SU-DHL-6 (cell line): ENCODE results near the gene C16orf95.
"Not testable (repeated sequence)": the region's sequence is repeated elsewhere in the genome, so short reads cannot be mapped to it uniquely, and the experiment has no call there.

ENCODE experiments used
- H2AFZ ChIP-seq: fragments of 200-600 bp; sonication (generic); 2 replicates; pipeline ENCODE4 v1.6.1; 2014; ENCODE audit warnings: low read depth, mild to moderate bottlenecking, moderate library complexity, mixed read lengths, antibody characterized with exemption, low read length; ENCODE audit not compliant: severe bottlenecking
- H3F3A ChIP-seq: fragments of 200-600 bp; shearing (Covaris generic); 2 replicates; pipeline ENCODE4 v1.6.0; 2016; ENCODE audit warnings: antibody characterized with exemption, mild to moderate bottlenecking; ENCODE audit not compliant: insufficient read depth
- H3K27ac ChIP-seq: fragments of 200-600 bp; sonication (generic); 2 replicates; pipeline ENCODE4 v1.5.1; 2016; ENCODE audit warnings: low read depth, mild to moderate bottlenecking, low read length, moderate library complexity, mixed read lengths
- H3K27me3 ChIP-seq: fragments of 200-600 bp; sonication (generic), shearing (Covaris generic); 2 replicates; pipeline ENCODE4 v1.6.0; 2014; ENCODE audit warnings: mild to moderate bottlenecking, low read length
- H3K36me3 ChIP-seq: fragments of 200-600 bp; sonication (generic); 2 replicates; pipeline ENCODE4 v1.6.1; 2014; ENCODE audit warnings: mild to moderate bottlenecking, low read length, mixed read lengths
- H3K4me2 ChIP-seq: fragments of 300-600, 200-600 bp; shearing (Covaris generic), sonication (generic); 2 replicates; pipeline ENCODE4 v1.6.0; 2014; ENCODE audit warnings: low read length, low read depth, mild to moderate bottlenecking; ENCODE audit not compliant: poor library complexity, severe bottlenecking
- H3K4me3 ChIP-seq: fragments of 200-600 bp; sonication (generic); 2 replicates; pipeline ENCODE4 v1.5.1; 2014; ENCODE audit warnings: antibody characterized with exemption, low read length, mild to moderate bottlenecking, mixed read lengths; ENCODE audit not compliant: insufficient read depth, poor library complexity, severe bottlenecking
- H3K79me2 ChIP-seq: fragments of 200-600 bp; sonication (generic); 2 replicates; pipeline ENCODE4 v1.6.1; 2014; ENCODE audit warnings: mild to moderate bottlenecking, low read length, moderate library complexity; ENCODE audit not compliant: insufficient read depth
- H3K9ac ChIP-seq: fragments of 200-600 bp; sonication (generic); 2 replicates; pipeline ENCODE4 v1.7.0; 2014; ENCODE audit warnings: mild to moderate bottlenecking, low read length
- H3K9me2 ChIP-seq: fragments of 200-600 bp; sonication (generic); replicated peaks from 2 replicates; pipeline ENCODE4 v1.6.1; 2014; ENCODE audit warnings: low read length; ENCODE audit not compliant: insufficient read depth
- H3K9me3 ChIP-seq: fragments of 200-600 bp; sonication (generic); 2 replicates; pipeline ENCODE4 v1.6.1; 2014; ENCODE audit warnings: low read length, mixed read lengths; ENCODE audit not compliant: insufficient read depth
- H4K20me1 ChIP-seq: fragments of 200-600 bp; sonication (generic); 2 replicates; pipeline ENCODE4 v1.6.1; 2014; ENCODE audit warnings: low read depth, mild to moderate bottlenecking, antibody characterized with exemption, low read length, moderate library complexity, mixed read lengths
- EZH2phosphoT487 ChIP-seq: fragments of 200-600 bp; sonication (generic), shearing (Covaris generic); conservative IDR thresholded peaks from 2 replicates; pipeline ENCODE4 v1.6.1; 2018; ENCODE audit warnings: mild to moderate bottlenecking, antibody characterized with exemption, low read length, moderate library complexity, mixed read lengths
- TF ChIP-seq, protein P1 (sequence below): fragments of 200-600 bp; sonication (generic); IDR thresholded peaks from one replicate; pipeline ENCODE4 v1.5.1; 2017; ENCODE audit warnings: antibody characterized with exemption, mild to moderate bottlenecking, low read length, moderate library complexity; ENCODE audit not compliant: insufficient read depth, poor library complexity, severe bottlenecking

The C16orf95 gene

DNA sequence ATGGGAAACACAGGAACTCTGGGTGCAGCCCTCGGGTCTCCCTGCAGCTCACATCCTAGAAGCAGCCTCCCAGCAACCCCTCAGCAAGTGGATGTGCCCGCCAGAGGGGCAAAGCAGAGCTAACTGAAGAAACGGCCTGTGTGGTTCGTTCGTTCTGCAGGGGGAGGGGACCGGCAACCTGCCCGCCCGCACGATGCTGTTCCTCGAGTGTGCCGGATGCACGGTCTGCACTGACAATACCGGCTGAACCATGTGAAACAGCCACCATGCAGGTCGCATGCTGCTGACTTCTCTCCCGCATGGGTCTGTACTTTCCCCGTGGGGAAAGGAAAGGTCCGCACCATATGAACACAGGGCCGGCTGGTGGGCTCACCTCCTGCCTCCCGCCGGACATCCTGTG, 25.3 kb upstream of the C16orf95 start:
- H3K9ac ChIP-seq = no peak overlapping the region
- no peaks in the 10 kb centered on the region for H3K36me3 ChIP-seq
- no peaks in the 10 kb centered on the region for H3K27me3 ChIP-seq
- H3K4me2 ChIP-seq = no peak overlapping the region
- H3K4me3 ChIP-seq = no peak overlapping the region
- no peaks in the 10 kb centered on the region for H3K9me2 ChIP-seq
- TF ChIP-seq, protein P1, sequence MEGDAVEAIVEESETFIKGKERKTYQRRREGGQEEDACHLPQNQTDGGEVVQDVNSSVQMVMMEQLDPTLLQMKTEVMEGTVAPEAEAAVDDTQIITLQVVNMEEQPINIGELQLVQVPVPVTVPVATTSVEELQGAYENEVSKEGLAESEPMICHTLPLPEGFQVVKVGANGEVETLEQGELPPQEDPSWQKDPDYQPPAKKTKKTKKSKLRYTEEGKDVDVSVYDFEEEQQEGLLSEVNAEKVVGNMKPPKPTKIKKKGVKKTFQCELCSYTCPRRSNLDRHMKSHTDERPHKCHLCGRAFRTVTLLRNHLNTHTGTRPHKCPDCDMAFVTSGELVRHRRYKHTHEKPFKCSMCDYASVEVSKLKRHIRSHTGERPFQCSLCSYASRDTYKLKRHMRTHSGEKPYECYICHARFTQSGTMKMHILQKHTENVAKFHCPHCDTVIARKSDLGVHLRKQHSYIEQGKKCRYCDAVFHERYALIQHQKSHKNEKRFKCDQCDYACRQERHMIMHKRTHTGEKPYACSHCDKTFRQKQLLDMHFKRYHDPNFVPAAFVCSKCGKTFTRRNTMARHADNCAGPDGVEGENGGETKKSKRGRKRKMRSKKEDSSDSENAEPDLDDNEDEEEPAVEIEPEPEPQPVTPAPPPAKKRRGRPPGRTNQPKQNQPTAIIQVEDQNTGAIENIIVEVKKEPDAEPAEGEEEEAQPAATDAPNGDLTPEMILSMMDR = no peak
- TF ChIP-seq EZH2phosphoT487 = no peak
- H3F3A ChIP-seq = no peaks in the 10 kb centered on the region
- no peak overlapping the region for H2AFZ ChIP-seq
- H4K20me1 ChIP-seq = no peaks in the 10 kb centered on the region
- H3K79me2 ChIP-seq = no peaks in the 10 kb centered on the region; the same call in 1 of the 2 replicates
- H3K9me3 ChIP-seq = no peaks in the 10 kb centered on the region
- H3K27ac ChIP-seq = no peak overlapping the region

DNA sequence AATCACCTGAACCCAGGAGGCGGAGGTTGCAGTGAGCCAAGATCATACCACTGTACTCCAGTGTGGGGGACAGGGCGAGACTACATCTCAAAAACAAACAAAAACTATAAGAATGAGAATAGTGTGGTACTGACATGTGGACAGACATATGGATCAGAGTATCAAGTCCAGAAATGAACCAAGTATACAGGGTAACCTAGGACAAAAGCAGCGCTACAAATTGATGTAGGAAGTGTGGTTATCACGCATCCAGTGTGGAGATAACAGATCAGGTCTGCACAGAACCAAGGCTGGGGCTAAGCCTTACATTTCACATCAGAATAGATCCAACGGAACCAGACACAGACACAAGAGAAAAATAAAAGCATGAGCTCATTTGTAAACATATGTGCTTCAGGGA, 23.0 kb upstream of the C16orf95 start:
- no peak overlapping the region for H2AFZ ChIP-seq
- TF ChIP-seq EZH2phosphoT487 = no peak
- TF ChIP-seq, protein P1 = no peak

DNA sequence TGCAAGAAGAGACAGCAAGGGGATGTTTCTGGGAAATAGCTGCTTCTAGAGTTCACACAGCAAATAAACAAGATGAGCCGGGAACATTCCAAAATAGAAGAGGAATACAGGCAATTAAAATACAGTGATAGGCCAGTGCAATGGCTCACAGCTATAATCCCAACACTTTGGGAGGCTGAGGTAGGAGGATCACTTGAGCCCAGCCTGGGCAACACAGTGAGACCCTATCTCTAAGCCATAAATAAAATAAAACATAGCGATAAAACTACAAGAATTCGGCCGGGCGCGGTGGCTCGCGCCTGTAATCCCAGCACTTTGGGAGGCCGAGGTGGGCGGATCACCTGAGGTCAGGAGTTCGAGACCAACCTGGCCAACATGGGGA, 22.5 kb upstream of the C16orf95 start:
- not testable (repeated sequence) for H3K27me3 ChIP-seq, H3K4me3 ChIP-seq, H3K9ac ChIP-seq, H3F3A ChIP-seq, H3K9me2 ChIP-seq, H3K9me3 ChIP-seq, H3K4me2 ChIP-seq, H2AFZ ChIP-seq, H4K20me1 ChIP-seq, H3K27ac ChIP-seq, H3K36me3 ChIP-seq, H3K79me2 ChIP-seq

More for the DNA sequence above, 23.0 kb upstream of the C16orf95 start:
- no peak overlapping the region for H3K4me2 ChIP-seq
- no peaks in the 10 kb centered on the region; the same call in 1 of the 2 replicates for H3K79me2 ChIP-seq
- no peaks in the 10 kb centered on the region for H3K27me3 ChIP-seq
- H3K4me3 ChIP-seq = no peak overlapping the region
- H3K9me3 ChIP-seq = no peaks in the 10 kb centered on the region
- H3K36me3 ChIP-seq = no peaks in the 10 kb centered on the region
- no peaks in the 10 kb centered on the region for H3F3A ChIP-seq
- no peaks in the 10 kb centered on the region for H3K9me2 ChIP-seq
- no peaks in the 10 kb centered on the region for H4K20me1 ChIP-seq
- H3K27ac ChIP-seq = no peak overlapping the region
- H3K9ac ChIP-seq = no peak overlapping the region

DNA sequence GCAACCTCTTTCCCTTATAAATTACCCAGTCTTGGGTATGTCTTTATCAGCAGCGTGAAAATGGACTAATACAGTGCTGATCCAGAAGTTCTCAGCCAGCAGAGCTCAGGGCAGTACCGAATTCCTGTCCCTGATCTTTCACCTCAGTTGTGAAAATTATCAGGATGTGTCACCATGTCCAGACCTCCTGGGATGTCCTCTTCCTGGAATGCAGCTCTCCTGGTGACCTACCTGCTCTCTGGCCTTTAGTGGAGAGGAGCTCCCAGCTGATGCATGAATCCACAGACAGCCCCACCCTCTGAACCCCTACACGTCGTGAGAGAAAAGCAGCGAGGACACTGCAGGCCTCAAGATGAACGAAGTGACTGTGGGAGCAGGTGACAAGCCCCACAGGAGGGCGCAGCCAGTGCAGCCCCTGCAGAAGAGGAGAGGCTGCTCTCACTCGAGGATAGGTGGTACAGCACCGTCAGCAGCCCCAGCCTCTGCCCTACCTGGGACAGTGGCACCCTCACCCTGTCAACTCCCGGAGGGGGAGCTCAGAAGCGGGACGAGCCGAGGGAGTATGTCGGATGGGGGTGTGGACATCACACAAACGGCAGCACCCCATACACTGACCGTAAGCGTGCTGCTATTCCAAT, 22.0 kb upstream of the C16orf95 start:
- Histone ChIP-seq H3K36me3 (no peaks in the 10 kb centered on the region), H3K9me2 (no peaks in the 10 kb centered on the region), H3K9me3 (no peaks in the 10 kb centered on the region), H3F3A (no peaks in the 10 kb centered on the region), H3K4me2 (no peak overlapping the region), H2AFZ (no peak overlapping the region), H3K27ac (no peak overlapping the region), H3K79me2 (no peaks in the 10 kb centered on the region; the same call in 1 of the 2 replicates), H4K20me1 (no peaks in the 10 kb centered on the region), H3K27me3 (no peaks in the 10 kb centered on the region), H3K4me3 (no peak overlapping the region), H3K9ac (no peak overlapping the region)
- TF ChIP-seq, protein P1 = no peak
- no peak for TF ChIP-seq EZH2phosphoT487
